Bronchial epithelial cell (primary cell): ENCODE data around the gene ZNF423. TPM values are rescaled to one million over a fixed set of nuclear protein-coding genes. Genes with fewer than 3 reads are reported as not detected.

Experiments used
- DNase-seq: peaks from one replicate; pipeline ENCODE4 v3.0.0-alpha.2; 2010; ENCODE audit warnings: low read depth
- FAIRE-seq: peaks from 2 replicates; lab custom pipeline; 2011; peaks lifted over from hg19 to GRCh38; lab: Jason Lieb, UNC
- H3K27me3 ChIP-seq: 2 replicates; pipeline ENCODE4 v1.5.1; 2011; ENCODE audit warnings: low read length; ENCODE audit not compliant: control insufficient read depth, insufficient read depth
- H3K36me3 ChIP-seq: 2 replicates; pipeline ENCODE4 v1.5.1; 2011; ENCODE audit warnings: low read length; ENCODE audit not compliant: control insufficient read depth, insufficient read depth
- H3K4me3 ChIP-seq: 2 replicates; pipeline ENCODE4 v1.5.1; 2011; ENCODE audit warnings: mild to moderate bottlenecking, low read depth, low read length, control low read depth
- CTCF ChIP-seq: IDR thresholded peaks from 2 replicates; pipeline ENCODE4 v1.5.1; 2011; ENCODE audit warnings: mild to moderate bottlenecking, moderate library complexity, low read length, control low read depth, inconsistent platforms; ENCODE audit not compliant: insufficient read depth, severe bottlenecking
- total RNA-seq: library from RNA; depleted of rRNA; stranded (reverse); fragments of >200 nt; gene quantifications from 2 replicates; pipeline ENCODE4 v1.2.1, GENCODE V29; 2014

The ZNF423 gene
- total RNA-seq, 1 donor from 2014 or later, result under 0.01 TPM

GRCh38 chr16:49542946-49543630 is 312.8 kb downstream of the ZNF423 start:
- FAIRE-seq (no peak), DNase-seq (no peak)
- no peaks in the 10 kb centered on the region for H3K36me3 ChIP-seq
- H3K4me3 ChIP-seq, result no peak overlapping the region
- H3K27me3 ChIP-seq, result no peaks in the 10 kb centered on the region
- TF ChIP-seq CTCF, result no peak

- no peak for FAIRE-seq
- Histone ChIP-seq H3K36me3 (no peaks in the 10 kb centered on the region), H3K4me3 (no peak overlapping the region), H3K27me3 (no peaks in the 10 kb centered on the region)
- no peak for TF ChIP-seq CTCF
- DNase-seq, result no peak
Observed at GRCh38 chr16:49542391-49542891, 313.5 kb downstream of the ZNF423 start.

DNA sequence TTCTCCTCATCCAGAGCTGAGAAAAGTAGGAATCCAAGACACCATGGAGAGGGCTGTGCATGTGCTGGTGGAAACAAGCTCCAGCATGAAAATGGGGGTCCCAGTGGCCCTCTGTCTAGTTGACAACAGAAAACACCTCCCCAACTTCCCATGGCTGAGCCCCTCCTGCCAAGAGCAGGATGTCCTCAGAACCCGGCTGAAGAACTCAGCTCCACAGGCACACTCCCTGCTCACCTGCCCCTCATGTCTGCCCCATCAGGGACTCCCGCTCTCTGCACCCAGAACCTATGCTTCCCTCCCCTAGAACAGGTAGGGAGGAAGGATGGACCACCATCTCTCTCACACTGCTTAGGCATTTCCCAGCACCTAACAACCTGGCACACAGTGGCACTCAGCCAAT is 315.1 kb downstream of the ZNF423 start:
- no peak for DNase-seq
- no peak for FAIRE-seq
- H3K27me3 ChIP-seq, result no peaks in the 10 kb centered on the region
- no peak for TF ChIP-seq CTCF
- no peaks in the 10 kb centered on the region for H3K36me3 ChIP-seq
- no peak overlapping the region for H3K4me3 ChIP-seq

GRCh38 chr16:49539758-49540157 is 316.2 kb downstream of the ZNF423 start:
- H3K36me3 ChIP-seq, result no peaks in the 10 kb centered on the region
- no peak overlapping the region for H3K4me3 ChIP-seq
- DNase-seq (no peak), FAIRE-seq (no peak)
- no peak for TF ChIP-seq CTCF
- no peaks in the 10 kb centered on the region for H3K27me3 ChIP-seq

GRCh38 chr16:49537924-49538459 is 317.9 kb downstream of the ZNF423 start:
- H3K4me3 ChIP-seq, result no peak overlapping the region
- TF ChIP-seq CTCF, result no peak
- no peak for FAIRE-seq
- no peaks in the 10 kb centered on the region for H3K36me3 ChIP-seq
- no peaks in the 10 kb centered on the region for H3K27me3 ChIP-seq
- no peak for DNase-seq
